Right lobe of liver (tissue), 4 donors: Measurements from ENCODE around the gene DERA.

Experiments
- POLR2A ChIP-seq: fragments of 450-650 bp; IDR thresholded peaks from one replicate; pipeline ENCODE4 v1.6.1; 2017; ENCODE audit warnings: antibody characterized with exemption, mild to moderate bottlenecking
- TF ChIP-seq, protein P1 (sequence below), 4 donors: fragments of 200-600 bp in 3 of 4; fragments of 450-650 bp in 1 of 4; IDR thresholded peaks; one replicate each; pipeline versions ENCODE4 v1.5.1 to v1.8.0; 2016 to 2022; ENCODE audit warnings: antibody characterized with exemption in 4 of 4, mild to moderate bottlenecking in 2 of 4
- donor health status: DM: no; HTN: no; CAD: no.
- donor health status: DM: no; HTN: no; CAD: no.
- donor health status: DM: no; HTN: yes; CAD: no.

DNA sequence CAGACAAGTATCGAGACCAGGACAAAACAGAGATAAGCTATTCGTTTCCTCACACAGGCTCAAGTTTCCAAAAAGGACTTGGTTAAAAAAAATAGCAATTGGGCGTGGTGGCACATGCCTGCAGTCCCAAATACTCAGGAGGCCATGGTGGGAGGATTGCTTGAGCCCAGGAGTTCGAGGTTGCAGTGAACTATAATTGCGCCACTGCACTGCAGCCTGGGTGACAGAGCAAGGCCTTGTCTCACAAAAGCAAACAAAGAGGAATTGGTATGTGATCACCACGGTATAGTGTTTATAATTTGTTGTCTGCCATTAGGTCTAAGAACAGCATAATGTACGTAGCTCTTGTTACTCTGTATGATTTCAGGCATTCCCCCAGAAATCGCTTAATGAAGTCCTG is 175.3 kb downstream of the DERA start:
- TF ChIP-seq, protein P1, sequence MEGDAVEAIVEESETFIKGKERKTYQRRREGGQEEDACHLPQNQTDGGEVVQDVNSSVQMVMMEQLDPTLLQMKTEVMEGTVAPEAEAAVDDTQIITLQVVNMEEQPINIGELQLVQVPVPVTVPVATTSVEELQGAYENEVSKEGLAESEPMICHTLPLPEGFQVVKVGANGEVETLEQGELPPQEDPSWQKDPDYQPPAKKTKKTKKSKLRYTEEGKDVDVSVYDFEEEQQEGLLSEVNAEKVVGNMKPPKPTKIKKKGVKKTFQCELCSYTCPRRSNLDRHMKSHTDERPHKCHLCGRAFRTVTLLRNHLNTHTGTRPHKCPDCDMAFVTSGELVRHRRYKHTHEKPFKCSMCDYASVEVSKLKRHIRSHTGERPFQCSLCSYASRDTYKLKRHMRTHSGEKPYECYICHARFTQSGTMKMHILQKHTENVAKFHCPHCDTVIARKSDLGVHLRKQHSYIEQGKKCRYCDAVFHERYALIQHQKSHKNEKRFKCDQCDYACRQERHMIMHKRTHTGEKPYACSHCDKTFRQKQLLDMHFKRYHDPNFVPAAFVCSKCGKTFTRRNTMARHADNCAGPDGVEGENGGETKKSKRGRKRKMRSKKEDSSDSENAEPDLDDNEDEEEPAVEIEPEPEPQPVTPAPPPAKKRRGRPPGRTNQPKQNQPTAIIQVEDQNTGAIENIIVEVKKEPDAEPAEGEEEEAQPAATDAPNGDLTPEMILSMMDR (IDR thresholded peaks at IDR 0.05) = no peak
- no peak for TF ChIP-seq POLR2A
